Upper lobe of left lung (tissue), 4 donors: Measurements from ENCODE around the gene HIVEP3.

Experiments
- CTCF ChIP-seq, 6 experiments: fragments of 450-650 bp in 4 of 6; fragments of 200-600 bp in 2 of 6; sonication (generic) in 2 of 6; IDR thresholded peaks; one replicate each; pipeline ENCODE4 v1.5.1; 2016 to 2019; ENCODE audit warnings: antibody characterized with exemption in 6 of 6
- EP300 ChIP-seq, 4 donors: sonication (generic); formaldehyde crosslinking; IDR thresholded peaks; one replicate each; pipeline ENCODE4 v1.5.1; 2017; ENCODE audit warnings: antibody characterized with exemption in 4 of 4, control low read depth in 2 of 4
- POLR2A ChIP-seq, 4 donors: fragments of 450-650 bp; IDR thresholded peaks; one replicate each; pipeline ENCODE4 v1.5.1; 2016 to 2017; ENCODE audit warnings: antibody characterized with exemption in 4 of 4, mild to moderate bottlenecking in 2 of 4

- TF ChIP-seq CTCF (IDR thresholded peaks at IDR 0.05) (no peak), EP300 (IDR thresholded peaks at IDR 0.05) (no peak), POLR2A (IDR thresholded peaks at IDR 0.05) (no peak)
Observed at GRCh38 chr1:41673378-41673777, 245.3 kb downstream of the HIVEP3 start.
